ENCODE data around the gene PTPRR. TPM values are rescaled to one million over a fixed set of nuclear protein-coding genes. Genes with fewer than 3 reads are reported as not detected.

The PTPRR gene
- total and polyA plus RNA-seq, 3 experiments from 2014 or later, result not detected

- no peak overlapping the region for H3K27ac ChIP-seq (ENCODE audit: low read depth, low read length)
- H3K27me3 ChIP-seq (ENCODE audit: insufficient read depth, low read length, poor library complexity, severe bottlenecking), result no peaks in the 10 kb centered on the region
- no peaks in the 10 kb centered on the region for H3K9me3 ChIP-seq (ENCODE audit: low read length)
- Mint-ChIP-seq H3K4me1 (no peaks in the 10 kb centered on the region), H3K27ac (no peak overlapping the region), H3K27me3 (peaks cover 0 to 1% of the 10 kb centered on the region in 2 donors), H3K4me3 (no peak overlapping the region), H3K9me3 (peaks cover 0 to 1% (median 0%) of the 10 kb centered on the region in 5 donors), H3K36me3 (no peaks in the 10 kb centered on the region)
- no peak overlapping the region for H3K4me3 ChIP-seq (ENCODE audit: low read length)
- ChIA-PET CTCF (no interaction called here), POLR2A (no interaction called here)
- DNase-seq, result no peak
- H3K4me1 ChIP-seq (ENCODE audit: insufficient read depth, low read length), result no peaks in the 10 kb centered on the region
- H3K36me3 ChIP-seq (ENCODE audit: insufficient read depth, low read length), result no peaks in the 10 kb centered on the region
Observed at GRCh38 chr12:70854138-70854537, 66.4 kb downstream of the PTPRR start.

GRCh38 chr12:70853326-70853725, 67.2 kb downstream of the PTPRR start:
- H3K4me1 Mint-ChIP-seq, result no peaks in the 10 kb centered on the region
- Histone ChIP-seq H3K4me1 (ENCODE audit: insufficient read depth, low read length) (no peaks in the 10 kb centered on the region), H3K4me3 (ENCODE audit: low read length) (no peak overlapping the region), H3K27ac (ENCODE audit: low read depth, low read length) (no peak overlapping the region), H3K36me3 (ENCODE audit: insufficient read depth, low read length) (no peaks in the 10 kb centered on the region), H3K9me3 (ENCODE audit: low read length) (no peaks in the 10 kb centered on the region), H3K27me3 (ENCODE audit: insufficient read depth, low read length, poor library complexity, severe bottlenecking) (no peaks in the 10 kb centered on the region)
- DNase-seq, result no peak
- H3K27ac Mint-ChIP-seq, result no peak overlapping the region
- peaks cover 0 to 1% (median 0%) of the 10 kb centered on the region in 5 donors for H3K9me3 Mint-ChIP-seq
- POLR2A ChIA-PET, result no interaction called here
- peaks cover 0 to 1% of the 10 kb centered on the region in 2 donors for H3K27me3 Mint-ChIP-seq
- H3K36me3 Mint-ChIP-seq, result no peaks in the 10 kb centered on the region
- CTCF ChIA-PET, result interaction anchor here (0.8 kb wide), 1 partner anchor 29 kb away, joined by 3 read pairs; no protein-coding TSS in a partner anchor
- H3K4me3 Mint-ChIP-seq, result no peak overlapping the region

GRCh38 chr12:70852416-70853150, 68.0 kb downstream of the PTPRR start:
- Mint-ChIP-seq H3K27ac (no peak overlapping the region), H3K9me3 (peaks cover 0 to 1% (median 0%) of the 10 kb centered on the region in 5 donors), H3K36me3 (no peaks in the 10 kb centered on the region), H3K4me3 (no peak overlapping the region), H3K27me3 (peaks cover 0 to 1% of the 10 kb centered on the region in 2 donors), H3K4me1 (no peaks in the 10 kb centered on the region)
- POLR2A ChIA-PET, result no interaction called here
- DNase-seq, result no peak
- Histone ChIP-seq H3K4me3 (ENCODE audit: low read length) (no peak overlapping the region), H3K36me3 (ENCODE audit: insufficient read depth, low read length) (no peaks in the 10 kb centered on the region), H3K27me3 (ENCODE audit: insufficient read depth, low read length, poor library complexity, severe bottlenecking) (no peaks in the 10 kb centered on the region), H3K9me3 (ENCODE audit: low read length) (no peaks in the 10 kb centered on the region), H3K4me1 (ENCODE audit: insufficient read depth, low read length) (no peaks in the 10 kb centered on the region), H3K27ac (ENCODE audit: low read depth, low read length) (no peak overlapping the region)
- CTCF ChIA-PET, result interaction anchor here (0.8 kb wide), 1 partner anchor 30 kb away, joined by 3 read pairs; no protein-coding TSS in a partner anchor

- no peak overlapping the region for H3K27ac Mint-ChIP-seq
Observed at GRCh38 chr12:70849265-70849960, 71.1 kb downstream of the PTPRR start.

GRCh38 chr12:70847871-70848270, 72.7 kb downstream of the PTPRR start:
- no peaks in the 10 kb centered on the region for H3K36me3 Mint-ChIP-seq
- POLR2A ChIA-PET, result no interaction called here
- H3K4me1 Mint-ChIP-seq, result no peaks in the 10 kb centered on the region
- no peaks in the 10 kb centered on the region for H3K9me3 ChIP-seq (ENCODE audit: low read length)
- H3K27ac ChIP-seq (ENCODE audit: low read depth, low read length), result no peak overlapping the region
- CTCF ChIA-PET, result no interaction called here
- peaks cover 0 to 3% (median 0%) of the 10 kb centered on the region in 5 donors for H3K9me3 Mint-ChIP-seq
- peaks cover 0 to 1% of the 10 kb centered on the region in 2 donors for H3K27me3 Mint-ChIP-seq
- H3K27me3 ChIP-seq (ENCODE audit: insufficient read depth, low read length, poor library complexity, severe bottlenecking), result no peaks in the 10 kb centered on the region
- no peak overlapping the region for H3K27ac Mint-ChIP-seq
- no peak for DNase-seq
- no peak overlapping the region for H3K4me3 Mint-ChIP-seq
- H3K4me3 ChIP-seq (ENCODE audit: low read length), result no peak overlapping the region
- no peaks in the 10 kb centered on the region for H3K36me3 ChIP-seq (ENCODE audit: insufficient read depth, low read length)
- no peaks in the 10 kb centered on the region for H3K4me1 ChIP-seq (ENCODE audit: insufficient read depth, low read length)

More at GRCh38 chr12:70849265-70849960, 71.1 kb downstream of the PTPRR start:
- no peak overlapping the region for H3K4me3 Mint-ChIP-seq
- peaks cover 0 to 1% of the 10 kb centered on the region in 2 donors for H3K27me3 Mint-ChIP-seq
- H3K36me3 ChIP-seq (ENCODE audit: insufficient read depth, low read length), result no peaks in the 10 kb centered on the region
- H3K9me3 Mint-ChIP-seq, result peaks cover 0 to 3% (median 0%) of the 10 kb centered on the region in 5 donors
- H3K27me3 ChIP-seq (ENCODE audit: insufficient read depth, low read length, poor library complexity, severe bottlenecking), result no peaks in the 10 kb centered on the region
- no peaks in the 10 kb centered on the region for H3K4me1 ChIP-seq (ENCODE audit: insufficient read depth, low read length)
- DNase-seq, result no peak
- ChIA-PET CTCF (no interaction called here), POLR2A (no interaction called here)
- H3K36me3 Mint-ChIP-seq, result no peaks in the 10 kb centered on the region
- H3K4me1 Mint-ChIP-seq, result no peaks in the 10 kb centered on the region
- H3K27ac ChIP-seq (ENCODE audit: low read depth, low read length), result no peak overlapping the region
- no peak overlapping the region for H3K4me3 ChIP-seq (ENCODE audit: low read length)
- no peaks in the 10 kb centered on the region for H3K9me3 ChIP-seq (ENCODE audit: low read length)

- no peaks in the 10 kb centered on the region for H3K27me3 Mint-ChIP-seq
- Histone ChIP-seq H3K4me3 (ENCODE audit: low read length) (no peak overlapping the region), H3K27ac (ENCODE audit: low read depth, low read length) (no peak overlapping the region), H3K9me3 (ENCODE audit: low read length) (no peaks in the 10 kb centered on the region), H3K36me3 (ENCODE audit: insufficient read depth, low read length) (no peaks in the 10 kb centered on the region), H3K27me3 (ENCODE audit: insufficient read depth, low read length, poor library complexity, severe bottlenecking) (no peaks in the 10 kb centered on the region), H3K4me1 (ENCODE audit: insufficient read depth, low read length) (no peaks in the 10 kb centered on the region)
- H3K4me3 Mint-ChIP-seq, result no peak overlapping the region
- CTCF ChIA-PET, result no interaction called here
- no peaks in the 10 kb centered on the region for H3K4me1 Mint-ChIP-seq
- no peaks in the 10 kb centered on the region for H3K36me3 Mint-ChIP-seq
- DNase-seq, result no peak
- no peak overlapping the region for H3K27ac Mint-ChIP-seq
- POLR2A ChIA-PET, result no interaction called here
- peaks cover 0 to 5% (median 0%) of the 10 kb centered on the region in 5 donors for H3K9me3 Mint-ChIP-seq
Observed at GRCh38 chr12:70845268-70845667, 75.3 kb downstream of the PTPRR start.

- Histone ChIP-seq H3K9me3 (ENCODE audit: low read length) (no peaks in the 10 kb centered on the region), H3K27ac (ENCODE audit: low read depth, low read length) (no peak overlapping the region), H3K4me1 (ENCODE audit: insufficient read depth, low read length) (no peaks in the 10 kb centered on the region), H3K36me3 (ENCODE audit: insufficient read depth, low read length) (no peaks in the 10 kb centered on the region), H3K27me3 (ENCODE audit: insufficient read depth, low read length, poor library complexity, severe bottlenecking) (no peaks in the 10 kb centered on the region), H3K4me3 (ENCODE audit: low read length) (no peak overlapping the region)
- H3K9me3 Mint-ChIP-seq, result peaks cover 0 to 5% (median 0%) of the 10 kb centered on the region in 5 donors
- ChIA-PET CTCF (no interaction called here), POLR2A (no interaction called here)
- H3K4me3 Mint-ChIP-seq, result no peak overlapping the region
- H3K36me3 Mint-ChIP-seq, result no peaks in the 10 kb centered on the region
- H3K4me1 Mint-ChIP-seq, result no peaks in the 10 kb centered on the region
- no peak for DNase-seq
- no peak overlapping the region for H3K27ac Mint-ChIP-seq
- H3K27me3 Mint-ChIP-seq, result no peaks in the 10 kb centered on the region
Observed at GRCh38 chr12:70843363-70843762, 77.2 kb downstream of the PTPRR start.

- H3K27ac ChIP-seq (ENCODE audit: low read depth, low read length), result no peak overlapping the region
- H3K36me3 Mint-ChIP-seq, result no peaks in the 10 kb centered on the region
- no peaks in the 10 kb centered on the region for H3K4me1 Mint-ChIP-seq
- H3K27me3 ChIP-seq (ENCODE audit: insufficient read depth, low read length, poor library complexity, severe bottlenecking), result no peaks in the 10 kb centered on the region
- no peak overlapping the region for H3K27ac Mint-ChIP-seq
- peaks cover 0 to 7% (median 0%) of the 10 kb centered on the region in 5 donors for H3K9me3 Mint-ChIP-seq
- DNase-seq, result no peak
- no peaks in the 10 kb centered on the region for H3K9me3 ChIP-seq (ENCODE audit: low read length)
- H3K36me3 ChIP-seq (ENCODE audit: insufficient read depth, low read length), result no peaks in the 10 kb centered on the region
- no peaks in the 10 kb centered on the region for H3K4me1 ChIP-seq (ENCODE audit: insufficient read depth, low read length)
- no peak overlapping the region for H3K4me3 Mint-ChIP-seq
- no peak overlapping the region for H3K4me3 ChIP-seq (ENCODE audit: low read length)
- POLR2A ChIA-PET, result no interaction called here
- no peaks in the 10 kb centered on the region for H3K27me3 Mint-ChIP-seq
- CTCF ChIA-PET, result no interaction called here
Observed at GRCh38 chr12:70842942-70843341, 77.6 kb downstream of the PTPRR start.
